Measurements from ENCODE around the gene KLHL7. TPM values are rescaled to one million over a fixed set of nuclear protein-coding genes. Genes with fewer than 3 reads are reported as not detected.
A peak's percentile ranks its signal among the peaks of the same experiment; 100 is the strongest.
"Not testable (repeated sequence)": the region's sequence is repeated elsewhere in the genome, so short reads cannot be mapped to it uniquely, and the experiment has no call there.

KLHL7 gene
- polyA plus RNA-seq, 1 donor from 2014 or later, result 21.0 TPM

DNA sequence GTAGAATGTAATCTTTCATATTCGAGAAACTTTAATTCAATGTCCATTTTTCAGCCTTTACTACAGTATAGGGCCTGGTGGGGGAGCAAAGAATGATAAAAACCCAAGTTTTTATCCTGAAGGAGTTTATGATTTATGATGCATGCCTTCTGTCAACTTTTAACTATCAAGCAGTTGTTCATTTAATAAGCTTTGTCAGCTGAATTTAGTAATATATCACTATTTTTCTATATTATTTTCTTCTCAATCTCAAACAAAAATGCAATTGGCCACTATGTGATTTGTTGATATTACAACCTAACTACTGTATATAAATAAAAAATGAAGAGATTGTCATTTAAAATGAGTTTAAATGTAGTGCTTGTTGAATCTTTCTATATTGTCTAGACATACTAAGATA lies 78.7 kb downstream of the KLHL7 start:
- Mint-ChIP-seq H3K36me3 (peaks cover 1% of the 10 kb centered on the region), H3K4me3 (peak overlapping the region; percentile 38 to 98 (median 60)), H3K27ac (peak overlapping the region in 2 of 3 donors; percentile 86 to 92), H3K4me1 (peaks cover 17 to 24% (median 22%) of the 10 kb centered on the region in 3 donors), H3K9me3 (no peaks in the 10 kb centered on the region), H3K27me3 (no peaks in the 10 kb centered on the region)

GRCh38 chr7:23184709-23185359 lies 79.2 kb downstream of the KLHL7 start:
- peak overlapping the region in 1 of 3 donors; percentile 43 for H3K27ac Mint-ChIP-seq
- no peaks in the 10 kb centered on the region for H3K27me3 Mint-ChIP-seq
- H3K4me3 Mint-ChIP-seq, result peak overlapping the region in 2 of 4 donors; percentile 51 to 98
- H3K9me3 Mint-ChIP-seq, result no peaks in the 10 kb centered on the region
- peaks cover 17 to 24% (median 22%) of the 10 kb centered on the region in 3 donors for H3K4me1 Mint-ChIP-seq
- peaks cover 1% of the 10 kb centered on the region for H3K36me3 Mint-ChIP-seq

DNA sequence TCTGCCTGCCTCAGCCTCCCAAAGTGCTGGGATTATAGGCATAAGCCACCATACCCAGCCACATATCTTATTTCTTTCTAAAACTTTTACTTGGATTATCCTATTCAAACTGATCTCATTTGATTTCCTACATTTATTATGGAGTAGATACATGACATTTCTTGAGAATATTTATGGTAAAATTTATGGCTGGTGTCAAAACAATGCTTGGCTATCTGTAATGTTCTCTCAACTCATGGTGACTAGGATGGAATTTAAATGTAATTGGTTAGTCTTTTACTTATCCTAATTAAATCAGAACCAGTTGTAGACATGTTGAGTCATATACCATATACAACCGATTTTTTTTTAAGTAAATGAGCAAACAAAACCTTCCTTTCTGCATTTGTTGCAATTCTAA lies 80.4 kb downstream of the KLHL7 start:
- H3K4me1 Mint-ChIP-seq, result peaks cover 17 to 21% (median 20%) of the 10 kb centered on the region in 3 donors
- no peaks in the 10 kb centered on the region for H3K9me3 Mint-ChIP-seq
- H3K27ac Mint-ChIP-seq, result no peak overlapping the region
- H3K4me3 Mint-ChIP-seq, result peak overlapping the region in 1 of 4 donors; percentile 30
- peaks cover 1% of the 10 kb centered on the region for H3K36me3 Mint-ChIP-seq
- H3K27me3 Mint-ChIP-seq, result no peaks in the 10 kb centered on the region

GRCh38 chr7:23191022-23191421 lies 85.4 kb downstream of the KLHL7 start:
- Mint-ChIP-seq H3K9me3 (no peaks in the 10 kb centered on the region), H3K4me1 (peaks cover 0 to 1% (median under 1%) of the 10 kb centered on the region in 3 donors), H3K4me3 (no peak overlapping the region), H3K27ac (no peak overlapping the region), H3K27me3 (no peaks in the 10 kb centered on the region), H3K36me3 (peaks cover 8% of the 10 kb centered on the region)

GRCh38 chr7:23193650-23194227 lies 88.2 kb downstream of the KLHL7 start:
- not testable (repeated sequence) for H3K9me3 Mint-ChIP-seq, H3K27ac Mint-ChIP-seq, H3K4me1 Mint-ChIP-seq, H3K27me3 Mint-ChIP-seq, H3K4me3 Mint-ChIP-seq
- peaks cover 11% of the 10 kb centered on the region for H3K36me3 Mint-ChIP-seq

- peaks cover 0 to under 1% (median 0%) of the 10 kb centered on the region in 3 donors for H3K4me1 Mint-ChIP-seq
- no peaks in the 10 kb centered on the region for H3K27me3 Mint-ChIP-seq
- peaks cover 11% of the 10 kb centered on the region for H3K36me3 Mint-ChIP-seq
- no peaks in the 10 kb centered on the region for H3K9me3 Mint-ChIP-seq
- no peak overlapping the region for H3K27ac Mint-ChIP-seq
- no peak overlapping the region for H3K4me3 Mint-ChIP-seq
Measured at GRCh38 chr7:23196306-23196705, 90.7 kb downstream of the KLHL7 start.

DNA sequence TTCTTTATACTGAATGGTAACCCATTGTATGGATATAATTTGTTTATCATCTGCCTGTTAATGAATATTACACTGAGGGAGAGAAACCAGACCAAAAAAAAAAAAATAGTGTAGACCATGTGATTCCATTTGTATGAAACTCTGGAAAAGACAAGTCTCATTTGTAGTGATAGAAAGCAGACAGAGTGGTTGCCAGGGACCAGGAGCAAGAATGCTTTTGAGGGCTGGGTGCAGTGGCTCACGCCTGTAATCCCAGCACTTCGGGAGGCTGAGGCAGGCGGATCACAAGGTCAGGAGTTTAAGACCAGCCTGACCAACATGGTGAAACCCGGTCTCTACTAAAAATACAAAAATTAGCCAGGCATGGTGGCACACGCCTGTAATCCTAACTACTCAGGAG lies 92.2 kb downstream of the KLHL7 start:
- not testable (repeated sequence) for H3K27ac Mint-ChIP-seq, H3K27me3 Mint-ChIP-seq, H3K4me3 Mint-ChIP-seq, H3K9me3 Mint-ChIP-seq, H3K36me3 Mint-ChIP-seq, H3K4me1 Mint-ChIP-seq

GRCh38 chr7:23200331-23200730 lies 94.7 kb downstream of the KLHL7 start:
- no peaks in the 10 kb centered on the region for H3K9me3 Mint-ChIP-seq
- H3K4me1 Mint-ChIP-seq, result peaks cover 0 to under 1% (median 0%) of the 10 kb centered on the region in 3 donors
- no peak overlapping the region for H3K27ac Mint-ChIP-seq
- H3K4me3 Mint-ChIP-seq, result no peak overlapping the region
- peaks cover 2% of the 10 kb centered on the region for H3K27me3 Mint-ChIP-seq
- peaks cover 6% of the 10 kb centered on the region for H3K36me3 Mint-ChIP-seq

DNA sequence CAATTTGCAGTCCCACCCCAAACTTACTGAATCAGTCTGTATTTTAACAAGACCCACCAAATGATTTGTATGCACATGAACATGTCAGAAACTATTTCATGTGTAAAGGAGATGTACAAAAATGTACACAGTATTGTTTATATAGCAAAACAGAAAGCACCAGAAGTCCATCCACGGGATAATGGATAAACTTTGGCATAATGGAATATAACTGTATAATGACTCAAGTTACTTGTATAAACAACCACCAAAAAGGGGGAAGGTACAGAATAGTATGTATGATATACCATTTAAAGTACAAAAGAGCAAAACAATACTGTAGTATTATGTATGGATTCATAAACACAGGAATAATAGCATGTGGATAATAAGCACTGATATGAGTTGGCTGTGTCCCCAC lies 98.7 kb downstream of the KLHL7 start:
- H3K4me1 Mint-ChIP-seq, result peaks cover 0 to 5% (median 4%) of the 10 kb centered on the region in 3 donors
- H3K36me3 Mint-ChIP-seq, result peaks cover 3% of the 10 kb centered on the region
- no peak overlapping the region for H3K4me3 Mint-ChIP-seq
- peaks cover 9% of the 10 kb centered on the region for H3K27me3 Mint-ChIP-seq
- peak overlapping the region in 1 of 3 donors; percentile 18 for H3K27ac Mint-ChIP-seq
- H3K9me3 Mint-ChIP-seq, result peaks cover 0 to 4% (median 0%) of the 10 kb centered on the region in 3 donors

- Mint-ChIP-seq H3K36me3 (peaks cover 3% of the 10 kb centered on the region), H3K4me3 (peak overlapping the region in 2 of 4 donors; percentile 44 to 55), H3K27me3 (peaks cover 9% of the 10 kb centered on the region), H3K4me1 (peaks cover 0 to 5% (median 4%) of the 10 kb centered on the region in 3 donors), H3K27ac (no peak overlapping the region), H3K9me3 (peaks cover 0 to 4% (median 0%) of the 10 kb centered on the region in 3 donors)
Measured at GRCh38 chr7:23205577-23205908, 100.0 kb downstream of the KLHL7 start.

- peak overlapping the region in 2 of 4 donors; percentile 44 to 55 for H3K4me3 Mint-ChIP-seq
- peaks cover 9% of the 10 kb centered on the region for H3K27me3 Mint-ChIP-seq
- H3K36me3 Mint-ChIP-seq, result peaks cover 3% of the 10 kb centered on the region
- H3K27ac Mint-ChIP-seq, result no peak overlapping the region
- peaks cover 0 to 5% (median 4%) of the 10 kb centered on the region in 3 donors for H3K4me1 Mint-ChIP-seq
- H3K9me3 Mint-ChIP-seq, result peaks cover 0 to 4% (median 0%) of the 10 kb centered on the region in 3 donors
Measured at GRCh38 chr7:23205909-23206767, 100.6 kb downstream of the KLHL7 start.

DNA sequence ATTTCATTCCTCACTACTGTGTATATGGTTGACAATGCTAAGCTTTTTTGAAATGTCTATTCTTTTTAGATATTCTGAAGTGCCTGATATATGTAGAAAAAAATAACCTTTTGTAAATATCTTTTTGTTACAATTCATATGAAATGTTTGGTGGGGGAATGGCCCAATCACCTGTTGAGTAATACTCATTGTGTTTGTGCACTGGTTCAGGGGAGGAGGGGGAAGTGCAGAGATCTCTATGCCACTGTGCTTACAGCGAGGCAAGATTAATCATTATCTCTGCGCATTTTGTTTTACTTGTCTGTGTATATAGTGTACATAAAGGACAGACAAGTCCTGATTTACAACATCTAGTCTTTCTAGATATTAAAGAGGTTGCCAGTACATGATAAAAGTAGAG lies 101.4 kb downstream of the KLHL7 start:
- Mint-ChIP-seq H3K4me3 (no peak overlapping the region), H3K4me1 (peaks cover 0 to 5% (median 4%) of the 10 kb centered on the region in 3 donors), H3K27ac (no peak overlapping the region), H3K36me3 (peaks cover 3% of the 10 kb centered on the region), H3K27me3 (peaks cover 9% of the 10 kb centered on the region), H3K9me3 (peaks cover 0 to 4% (median 0%) of the 10 kb centered on the region in 3 donors)

DNA sequence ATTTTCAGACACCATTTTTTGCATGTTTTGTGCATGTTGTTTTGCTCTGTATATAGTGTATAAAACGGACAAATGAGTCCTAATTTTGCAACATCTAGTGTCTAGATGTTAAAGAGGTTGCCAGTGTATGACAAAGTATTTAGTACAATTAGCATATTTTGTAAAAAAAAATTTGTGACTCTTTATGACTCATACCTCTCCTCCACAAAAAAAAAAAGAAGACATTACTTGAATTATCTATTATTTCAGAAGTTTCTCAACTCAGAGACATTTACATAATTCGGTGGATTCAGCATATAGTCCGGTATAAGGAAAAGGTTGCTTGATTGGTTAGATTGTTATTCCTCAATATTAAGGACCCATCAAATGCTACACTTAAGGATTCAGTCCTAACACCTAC lies 102.3 kb downstream of the KLHL7 start:
- Mint-ChIP-seq H3K27ac (no peak overlapping the region), H3K36me3 (peaks cover 2% of the 10 kb centered on the region), H3K27me3 (peaks cover 9% of the 10 kb centered on the region), H3K4me3 (no peak overlapping the region), H3K9me3 (peaks cover 0 to 4% (median 0%) of the 10 kb centered on the region in 3 donors), H3K4me1 (peaks cover 0 to 5% (median 4%) of the 10 kb centered on the region in 3 donors)

DNA sequence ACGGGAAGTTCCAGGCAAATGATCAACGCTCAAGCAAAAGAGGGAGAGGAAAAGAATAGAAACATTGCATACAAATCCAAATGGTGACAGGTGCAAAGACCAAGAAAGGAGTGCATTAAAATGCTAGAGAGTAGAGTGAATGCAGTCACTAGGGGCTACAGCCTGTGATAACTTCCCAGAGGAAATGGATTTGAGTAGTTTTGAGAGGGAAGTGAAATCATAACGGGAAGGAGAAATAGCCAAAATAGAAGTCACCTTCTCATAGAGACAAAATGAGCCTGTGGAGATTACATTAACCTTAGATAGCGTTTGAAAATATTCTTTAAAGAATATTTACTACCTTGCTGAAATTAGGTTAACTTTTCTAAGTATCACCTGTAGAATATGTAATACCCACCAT lies 102.7 kb downstream of the KLHL7 start:
- peaks cover 0 to 5% (median 4%) of the 10 kb centered on the region in 3 donors for H3K4me1 Mint-ChIP-seq
- H3K36me3 Mint-ChIP-seq, result peaks cover 2% of the 10 kb centered on the region
- H3K4me3 Mint-ChIP-seq, result no peak overlapping the region
- peaks cover 0 to 4% (median 0%) of the 10 kb centered on the region in 3 donors for H3K9me3 Mint-ChIP-seq
- peaks cover 9% of the 10 kb centered on the region for H3K27me3 Mint-ChIP-seq
- no peak overlapping the region for H3K27ac Mint-ChIP-seq

DNA sequence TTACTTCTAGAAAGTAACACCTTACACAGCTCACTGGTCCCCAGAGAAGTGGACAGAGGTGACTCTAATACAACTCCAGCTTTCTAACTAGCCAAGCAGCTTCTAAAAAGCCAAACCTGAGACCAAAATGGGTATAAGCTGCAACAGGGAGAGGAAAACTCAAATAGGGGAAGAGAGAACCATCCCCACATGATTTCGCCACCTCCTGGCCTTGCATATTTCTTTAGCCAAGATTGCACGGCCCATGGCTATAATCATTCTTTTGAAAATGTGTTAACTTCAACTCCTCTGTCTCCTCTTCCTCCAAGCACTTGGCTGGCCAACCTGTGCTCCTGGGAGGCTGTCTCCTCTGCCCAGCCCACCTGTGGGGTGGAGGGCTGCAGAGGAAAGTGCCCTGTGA lies 104.9 kb downstream of the KLHL7 start:
- Mint-ChIP-seq H3K36me3 (peaks cover 4% of the 10 kb centered on the region), H3K9me3 (peaks cover 0 to 2% (median 0%) of the 10 kb centered on the region in 3 donors), H3K4me3 (no peak overlapping the region), H3K27me3 (peaks cover 8% of the 10 kb centered on the region), H3K4me1 (peaks cover 0 to 3% (median 3%) of the 10 kb centered on the region in 3 donors), H3K27ac (no peak overlapping the region)
